ENCODE data around the gene DAP.

DNA sequence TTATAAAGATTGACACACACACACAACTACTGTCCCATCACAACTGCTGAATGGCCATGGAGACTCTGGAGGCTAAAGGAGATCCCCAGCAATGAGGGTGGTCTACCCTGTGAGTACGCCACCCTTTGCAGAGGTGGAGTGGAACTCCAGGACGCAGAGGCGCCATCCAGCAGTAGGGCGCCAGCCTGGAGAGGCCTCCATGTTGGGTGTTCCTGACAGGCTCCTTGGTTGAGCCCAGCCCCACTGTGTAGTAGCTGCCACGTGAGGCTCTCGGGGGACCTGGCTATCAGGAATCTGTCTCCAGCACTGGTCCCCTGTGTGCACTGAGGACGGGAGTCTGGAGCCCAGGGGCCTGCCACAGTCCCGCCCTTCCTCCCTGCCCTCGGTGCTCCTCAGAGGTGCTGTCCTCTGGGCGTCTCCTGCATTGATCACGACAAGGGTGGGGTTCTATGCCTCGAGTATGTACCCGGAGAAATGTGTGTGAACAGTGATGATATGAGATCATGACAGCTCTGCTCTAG lies 72.3 kb downstream of the DAP start:
- no peak for TF ChIP-seq ZNF8 (CRISPR knock-in tag; IDR thresholded peaks at IDR 0.05)
- no peak for TF ChIP-seq RARB (CRISPR knock-in tag; IDR thresholded peaks at IDR 0.05)
- TF ChIP-seq ZNF565 (CRISPR knock-in tag; conservative IDR thresholded peaks at IDR 0.05; ENCODE audit: low read depth): no peak
- TF ChIP-seq ARNTL (CRISPR knock-in tag; IDR thresholded peaks at IDR 0.05; ENCODE audit: borderline replicate concordance, low read depth): no peak

Measured in SK-N-SH treated with all-trans-retinoic acid at 6 μM for 48 hours (cell line).